ENCODE results near the gene BRCA1.
"Not testable (repeated sequence)": the region's sequence is repeated elsewhere in the genome, so short reads cannot be mapped to it uniquely, and the experiment has no call there.

BRCA1 gene

DNA sequence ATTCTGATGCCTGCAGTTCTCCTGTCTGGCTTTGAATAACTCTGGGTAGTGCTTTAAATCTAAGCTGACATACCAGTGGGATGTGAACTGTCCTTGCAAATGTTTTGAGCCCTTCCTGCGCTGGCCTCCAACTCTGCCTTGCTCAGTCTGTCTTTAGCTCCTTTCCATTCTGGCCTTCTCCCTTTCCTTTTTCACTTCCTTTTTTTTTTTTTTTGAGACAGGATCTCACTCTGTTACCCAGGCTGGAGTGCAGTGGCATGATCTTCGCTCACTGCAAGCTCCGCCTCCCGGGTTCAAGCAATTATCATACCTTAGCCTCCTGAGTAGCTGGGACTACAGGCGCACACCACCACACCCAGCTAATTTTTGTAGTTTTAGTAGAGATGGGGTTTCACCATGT lies 8.3 kb upstream of the BRCA1 start:
- not testable (repeated sequence) for DNase-seq

DNA sequence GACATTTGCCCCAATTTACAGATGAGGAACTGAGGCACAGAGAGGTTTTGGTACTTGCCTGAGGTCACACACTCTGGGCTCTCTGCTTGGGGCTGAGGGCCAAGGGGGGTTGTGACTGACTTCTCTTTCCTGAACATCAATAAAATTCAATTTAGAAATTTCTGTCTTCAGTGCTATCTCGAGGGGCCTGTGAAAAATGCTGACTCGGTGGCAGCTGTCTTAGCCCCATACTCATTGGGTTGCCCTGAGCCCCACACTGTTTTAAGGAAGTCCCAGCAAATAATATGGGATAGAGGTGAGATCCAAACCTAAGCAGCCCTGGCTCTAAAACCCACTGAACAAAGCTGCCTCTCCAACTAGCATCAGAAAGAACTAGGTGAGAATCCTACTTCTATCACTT lies 7.0 kb upstream of the BRCA1 start:
- DNase-seq = no peak

DNA sequence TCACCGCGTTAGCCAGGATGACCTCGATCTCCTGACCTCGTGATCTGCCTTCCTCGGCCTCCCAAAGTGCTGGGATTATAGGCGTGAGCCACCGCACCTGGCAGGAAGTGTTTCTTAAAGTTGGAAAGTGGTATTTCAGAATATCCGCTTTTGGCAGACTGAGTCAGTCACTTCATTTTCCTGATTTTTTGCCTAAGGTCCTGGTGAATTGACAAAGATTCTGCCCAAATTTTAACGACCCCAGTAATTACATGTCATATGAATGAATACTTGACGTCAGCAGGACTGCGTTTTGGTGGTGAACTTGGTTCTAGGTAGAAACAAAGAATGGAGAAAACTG lies 4.5 kb upstream of the BRCA1 start:
- DNase-seq = no peak

DNA sequence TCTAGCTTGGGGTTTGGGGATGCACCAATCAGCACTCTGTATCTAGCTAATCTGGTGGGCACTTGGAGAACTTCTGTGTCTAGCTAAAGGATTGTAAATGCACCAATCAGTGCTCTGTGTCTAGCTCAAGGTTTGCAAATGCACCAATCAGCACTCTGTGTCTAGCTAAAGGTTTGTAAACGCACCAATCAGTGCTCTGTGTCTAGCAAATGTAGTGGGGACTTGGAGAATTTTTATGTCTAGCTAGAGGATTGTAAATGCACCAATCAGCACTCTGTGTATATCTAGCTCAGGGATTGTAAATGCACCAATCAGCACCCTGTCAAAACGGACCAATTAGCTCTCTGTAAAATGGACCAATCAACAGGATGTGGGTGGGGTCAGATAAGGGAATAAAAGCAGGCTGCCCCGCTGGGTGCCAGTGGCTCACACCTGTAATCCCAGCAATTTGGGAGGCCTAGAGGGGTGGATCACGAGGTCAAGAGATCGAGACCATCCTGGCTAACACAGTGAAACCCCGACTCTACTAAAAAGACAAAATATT lies 2.2 kb upstream of the BRCA1 start:
- DNase-seq = not testable (repeated sequence)

DNA sequence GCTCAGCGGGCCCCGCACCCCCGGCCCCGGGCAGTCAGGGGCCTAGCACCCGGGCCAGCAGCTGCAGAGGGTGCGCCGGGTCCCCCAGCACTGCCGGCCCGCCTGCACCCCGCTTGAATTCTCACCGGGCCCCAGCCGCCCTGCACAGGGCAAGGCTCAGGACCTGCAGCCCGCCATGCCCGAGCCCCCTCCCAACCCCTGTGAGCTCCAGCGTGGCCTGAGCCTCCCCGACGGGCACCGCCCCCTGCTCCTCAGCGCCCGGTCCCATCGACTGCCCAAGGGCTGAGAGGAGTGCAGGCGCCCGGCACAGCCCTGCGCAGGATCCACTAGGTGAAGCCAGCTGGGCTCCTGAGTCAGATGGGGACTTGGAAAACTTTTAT lies 1.7 kb upstream of the BRCA1 start:
- DNase-seq = no peak

DNA sequence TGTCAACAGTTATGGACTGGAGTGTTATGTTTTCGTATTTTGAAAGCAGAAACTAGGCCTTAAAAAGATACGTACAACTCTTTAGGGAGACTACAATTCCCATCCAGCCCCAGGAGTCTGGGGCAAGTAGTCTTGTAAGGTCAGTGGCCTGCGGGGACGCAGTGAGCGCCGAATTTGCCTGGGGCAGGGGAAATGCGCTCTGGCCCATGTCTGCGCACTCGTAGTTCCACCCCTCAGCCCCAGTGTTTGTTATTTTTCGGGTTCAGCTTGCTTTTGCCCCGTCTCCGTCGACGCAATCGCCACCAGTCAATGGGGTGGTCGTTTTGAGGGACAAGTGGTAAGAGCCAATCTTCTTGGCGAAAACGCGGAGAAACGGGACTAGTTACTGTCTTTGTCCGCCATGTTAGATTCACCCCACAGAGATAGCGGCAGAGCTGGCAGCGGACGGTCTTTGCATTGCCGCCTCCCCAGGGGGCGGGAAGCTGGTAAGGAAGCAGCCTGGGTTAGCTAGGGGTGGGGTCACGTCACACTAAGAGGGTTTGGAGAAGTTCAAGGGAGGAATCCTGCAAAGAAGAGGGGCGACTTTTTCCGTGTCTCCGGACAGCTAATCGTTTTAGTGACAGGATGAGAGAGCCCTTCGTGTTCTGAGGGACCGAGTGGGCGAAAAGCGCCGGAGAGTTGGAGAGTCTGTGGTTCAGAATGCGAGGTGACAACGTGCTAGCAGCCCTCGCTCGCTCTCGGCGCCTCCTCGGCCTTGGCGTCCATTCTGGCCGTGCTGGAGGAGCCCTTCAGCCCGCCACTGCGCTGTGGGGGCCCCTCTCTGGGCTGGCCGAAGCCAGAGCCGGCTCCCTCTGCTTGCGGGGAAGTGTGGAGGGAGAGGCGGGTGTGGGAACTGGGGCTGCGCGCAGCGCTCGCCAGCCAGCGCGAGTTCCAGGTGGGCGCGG lies 1.1 kb upstream of the BRCA1 start:
- DNase-seq = no peak

DNA sequence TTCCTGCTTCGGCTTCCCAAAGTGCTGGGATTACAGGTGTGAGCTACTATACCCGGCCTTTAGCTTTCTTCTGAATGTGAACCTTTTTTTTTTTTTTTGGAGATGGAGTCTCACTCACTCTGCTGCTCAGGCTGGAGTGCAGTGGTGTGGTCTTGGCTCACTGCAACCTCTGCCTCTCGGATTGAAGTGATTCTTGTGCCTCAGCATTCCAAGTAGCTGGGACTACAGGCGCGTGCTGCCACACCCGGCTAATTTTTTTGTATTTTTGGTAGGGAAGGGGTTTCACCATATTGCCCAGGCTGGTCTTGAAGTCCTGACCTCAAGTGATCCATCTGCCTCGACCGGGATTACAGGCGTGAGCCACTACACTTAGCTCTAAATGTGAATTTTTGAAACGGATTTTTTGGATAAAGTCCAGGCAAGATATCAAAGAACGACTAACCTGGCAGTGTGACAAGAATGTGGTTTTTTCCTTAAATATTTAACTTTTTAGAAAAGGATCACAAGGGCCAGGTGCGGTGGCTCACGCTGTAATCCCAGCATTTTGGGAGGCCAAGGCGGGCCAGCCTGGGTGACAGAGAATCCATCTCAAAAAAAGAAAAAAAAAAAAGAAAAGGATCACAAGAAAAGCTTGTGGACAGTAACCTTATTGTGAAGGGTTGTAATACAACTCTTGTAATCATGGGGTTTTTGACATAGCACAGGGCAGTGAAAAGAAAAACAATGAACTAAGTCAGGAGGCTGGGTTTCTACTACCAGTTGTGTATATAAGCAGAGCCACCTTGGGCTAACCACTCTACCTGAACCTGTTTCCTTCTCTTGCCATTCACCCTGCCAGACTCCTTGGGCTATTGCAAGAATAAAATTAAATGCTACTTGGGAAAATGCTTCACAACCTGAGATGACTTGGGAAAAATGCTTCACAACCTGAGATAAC lies 6.2 kb downstream of the BRCA1 start:
- DNase-seq = no peak

DNA sequence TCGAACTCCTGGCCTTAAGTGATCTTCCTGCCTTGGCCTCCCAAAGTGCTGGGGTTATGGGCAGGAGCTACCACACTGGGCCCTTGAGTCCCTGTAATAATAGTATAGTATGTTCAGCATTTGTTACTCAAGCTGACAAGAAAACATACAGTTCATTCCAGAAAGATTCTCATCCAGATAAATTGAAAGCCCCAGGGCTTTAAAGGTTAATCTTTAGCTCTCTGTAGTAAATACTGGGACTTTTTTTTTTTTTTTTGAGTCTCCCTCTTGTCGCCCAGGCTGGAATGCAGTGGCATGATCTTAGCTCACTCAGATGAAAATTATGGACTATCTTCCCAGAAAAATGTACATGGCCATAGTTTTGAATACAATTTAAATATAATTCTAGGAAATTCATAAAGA lies 11.0 kb downstream of the BRCA1 start:
- DNase-seq = no peak

DNA sequence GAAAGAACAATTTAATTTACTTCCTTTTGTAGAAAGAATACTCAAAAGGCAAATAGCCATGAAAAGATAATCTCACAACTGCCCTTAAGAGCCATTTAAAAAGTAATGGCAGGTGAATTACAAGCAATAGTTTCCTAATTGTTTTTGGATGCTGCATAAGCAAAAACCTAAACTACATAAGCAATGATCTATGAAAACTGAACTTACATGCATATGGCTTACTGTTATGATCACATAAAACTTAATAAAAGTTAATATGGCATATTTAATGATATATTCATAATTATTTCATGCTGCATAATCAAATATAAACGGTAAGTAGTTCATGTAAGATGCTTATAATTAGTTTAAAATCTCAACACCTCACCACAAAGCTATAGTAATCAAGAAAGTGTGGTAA lies 18.6 kb downstream of the BRCA1 start:
- no peak for DNase-seq

DNA sequence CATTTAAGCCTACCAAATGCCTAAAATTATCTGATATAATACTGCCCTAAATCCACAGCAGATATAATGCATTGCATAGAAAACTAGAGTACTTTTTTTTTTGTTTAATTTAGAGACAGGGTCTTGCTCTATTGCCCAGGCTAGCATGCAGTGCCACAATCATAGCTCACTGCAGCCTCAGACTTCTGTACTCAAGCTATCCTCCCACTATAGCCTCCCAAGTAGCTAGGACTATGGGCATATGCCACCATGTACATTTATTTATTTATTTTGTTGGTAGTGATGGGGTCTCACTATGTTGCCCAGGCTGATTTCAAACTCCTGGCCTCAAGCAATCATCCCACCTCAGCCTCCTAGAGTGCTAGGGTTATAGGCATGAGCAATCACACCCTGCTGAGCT lies 20.0 kb downstream of the BRCA1 start:
- DNase-seq = no peak

DNA sequence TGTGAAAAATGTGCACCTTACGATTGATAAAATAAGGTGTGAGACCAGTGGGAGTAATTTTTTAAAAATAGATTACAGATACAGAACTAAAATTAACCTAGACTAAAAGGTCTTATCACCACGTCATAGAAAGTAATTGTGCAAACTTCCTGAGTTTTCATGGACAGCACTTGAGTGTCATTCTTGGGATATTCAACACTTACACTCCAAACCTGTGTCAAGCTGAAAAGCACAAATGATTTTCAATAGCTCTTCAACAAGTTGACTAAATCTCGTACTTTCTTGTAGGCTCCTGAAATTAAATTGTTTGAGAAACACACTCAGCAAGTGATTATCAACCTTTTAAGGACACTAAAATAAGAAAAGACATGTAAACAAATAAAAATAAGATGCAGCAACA lies 20.5 kb downstream of the BRCA1 start:
- no peak for DNase-seq

DNA sequence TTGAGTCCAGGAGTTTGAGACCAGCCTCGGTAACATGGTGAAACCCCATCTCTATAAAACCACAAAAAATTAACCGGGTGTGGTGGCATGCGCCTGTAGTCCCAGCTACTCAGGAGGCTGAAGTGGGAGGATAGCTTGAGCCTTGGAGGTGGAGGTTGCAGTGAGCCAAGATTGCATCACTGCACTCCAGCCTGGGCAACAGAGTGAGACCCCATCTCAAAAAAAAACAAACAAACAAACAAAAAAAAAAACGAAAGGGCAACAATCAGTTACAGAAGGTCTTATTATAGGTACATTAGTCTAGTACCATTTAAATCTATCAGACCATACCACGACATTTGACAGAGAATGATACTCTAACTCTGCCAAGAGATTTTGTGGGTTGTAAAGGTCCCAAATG lies 29.8 kb downstream of the BRCA1 start:
- DNase-seq = not testable (repeated sequence)

DNA sequence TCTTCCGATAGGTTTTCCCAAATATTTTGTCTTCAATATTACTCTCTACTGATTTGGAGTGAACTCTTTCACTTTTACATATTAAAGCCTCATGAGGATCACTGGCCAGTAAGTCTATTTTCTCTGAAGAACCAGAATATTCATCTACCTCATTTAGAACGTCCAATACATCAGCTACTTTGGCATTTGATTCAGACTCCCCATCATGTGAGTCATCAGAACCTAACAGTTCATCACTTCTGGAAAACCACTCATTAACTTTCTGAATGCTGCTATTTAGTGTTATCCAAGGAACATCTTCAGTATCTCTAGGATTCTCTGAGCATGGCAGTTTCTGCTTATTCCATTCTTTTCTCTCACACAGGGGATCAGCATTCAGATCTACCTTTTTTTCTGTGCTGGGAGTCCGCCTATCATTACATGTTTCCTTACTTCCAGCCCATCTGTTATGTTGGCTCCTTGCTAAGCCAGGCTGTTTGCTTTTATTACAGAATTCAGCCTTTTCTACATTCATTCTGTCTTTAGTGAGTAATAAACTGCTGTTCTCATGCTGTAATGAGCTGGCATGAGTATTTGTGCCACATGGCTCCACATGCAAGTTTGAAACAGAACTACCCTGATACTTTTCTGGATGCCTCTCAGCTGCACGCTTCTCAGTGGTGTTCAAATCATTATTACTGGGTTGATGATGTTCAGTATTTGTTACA lies 30.9 kb downstream of the BRCA1 start:
- no peak for DNase-seq

DNA sequence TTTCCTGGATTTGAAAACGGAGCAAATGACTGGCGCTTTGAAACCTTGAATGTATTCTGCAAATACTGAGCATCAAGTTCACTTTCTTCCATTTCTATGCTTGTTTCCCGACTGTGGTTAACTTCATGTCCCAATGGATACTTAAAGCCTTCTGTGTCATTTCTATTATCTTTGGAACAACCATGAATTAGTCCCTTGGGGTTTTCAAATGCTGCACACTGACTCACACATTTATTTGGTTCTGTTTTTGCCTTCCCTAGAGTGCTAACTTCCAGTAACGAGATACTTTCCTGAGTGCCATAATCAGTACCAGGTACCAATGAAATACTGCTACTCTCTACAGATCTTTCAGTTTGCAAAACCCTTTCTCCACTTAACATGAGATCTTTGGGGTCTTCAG lies 32.3 kb downstream of the BRCA1 start:
- no peak for DNase-seq

DNA sequence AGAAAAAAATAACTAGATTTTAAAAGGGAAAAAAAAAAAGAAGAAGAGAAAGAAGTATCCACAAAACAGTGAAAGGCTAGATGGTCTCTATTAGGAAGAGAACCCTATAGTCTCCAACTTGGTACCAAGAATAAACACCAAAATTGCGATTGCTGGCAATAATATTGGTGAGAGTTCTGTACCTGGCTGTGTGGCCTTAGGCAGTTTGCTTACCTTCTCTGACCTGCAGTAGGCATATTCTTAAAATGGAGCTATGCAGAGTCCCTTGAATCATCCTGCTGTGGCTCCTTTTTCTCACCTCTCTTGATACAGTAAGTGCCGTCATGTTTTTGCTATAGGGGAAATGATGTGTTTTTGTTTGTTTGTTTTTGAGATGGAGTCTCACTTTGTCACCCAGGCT lies 35.1 kb downstream of the BRCA1 start:
- no peak for DNase-seq

DNA sequence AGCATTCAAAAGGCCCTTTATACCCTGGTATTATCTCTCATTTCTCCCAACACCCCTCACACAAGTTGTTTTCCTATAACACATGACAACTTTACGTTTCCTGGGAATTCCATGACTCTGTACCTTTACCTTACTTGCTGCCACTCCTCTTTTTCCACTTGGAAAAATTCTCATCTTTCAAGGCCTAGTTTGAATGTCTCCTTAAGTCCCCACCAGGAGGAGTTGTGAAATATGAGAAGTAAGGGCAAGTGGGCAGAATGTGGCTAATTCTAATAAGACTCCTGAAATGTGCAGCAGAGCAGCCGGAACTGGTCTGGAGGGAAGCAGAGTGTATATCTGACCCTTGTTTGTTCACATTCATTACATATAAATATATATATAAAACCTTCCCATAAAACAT lies 39.7 kb downstream of the BRCA1 start:
- DNase-seq = no peak

DNA sequence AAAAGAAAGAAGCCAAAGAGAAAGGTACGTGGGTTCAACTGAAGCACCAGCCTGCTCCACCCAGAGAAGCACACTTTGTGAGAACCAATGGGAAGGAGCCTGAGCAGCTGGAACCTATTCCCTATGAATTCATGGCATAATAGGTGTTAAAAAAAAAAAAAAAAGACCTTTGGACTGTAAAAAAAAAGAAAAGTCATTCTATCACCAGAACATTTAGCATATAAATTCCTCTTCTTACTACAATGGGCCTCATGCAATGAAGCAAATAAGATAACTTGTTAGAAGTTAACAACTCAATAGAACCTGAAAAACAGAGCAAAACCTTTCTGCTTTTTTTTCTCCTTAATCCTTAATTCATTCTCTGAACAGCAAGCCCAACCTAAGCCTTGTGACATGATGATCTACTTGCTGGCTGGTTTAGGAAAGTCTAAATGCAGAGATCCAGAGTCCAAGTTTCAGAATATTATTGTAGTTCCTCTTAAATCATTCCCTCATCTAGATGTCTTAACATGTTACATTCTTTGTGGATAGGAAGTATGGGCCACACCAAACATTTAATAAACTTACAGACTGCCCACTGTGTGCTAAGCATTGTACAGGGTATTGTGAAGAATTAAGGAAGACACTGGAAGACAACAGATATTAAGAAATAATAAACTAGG lies 45.4 kb downstream of the BRCA1 start:
- DNase-seq = no peak

DNA sequence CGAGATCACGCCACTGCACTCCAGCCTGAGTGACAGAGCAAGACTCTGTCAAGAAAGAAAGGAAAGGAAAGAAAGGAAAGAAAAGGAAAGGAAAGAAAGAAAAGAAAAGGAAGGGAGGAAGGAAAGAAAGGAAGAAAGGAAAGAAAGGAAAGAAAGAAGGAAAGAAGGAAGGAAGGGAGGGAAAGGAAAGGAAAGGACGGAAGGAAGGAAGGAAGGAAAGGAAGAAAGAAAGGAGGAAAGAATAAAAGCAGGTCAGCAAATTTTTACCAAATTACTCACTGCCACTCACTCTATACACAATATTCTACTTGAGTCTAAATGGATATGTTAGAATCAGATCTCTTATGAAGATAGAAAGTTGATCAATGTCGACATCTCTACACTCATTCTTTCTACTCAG lies 50.3 kb downstream of the BRCA1 start:
- DNase-seq = no peak

DNA sequence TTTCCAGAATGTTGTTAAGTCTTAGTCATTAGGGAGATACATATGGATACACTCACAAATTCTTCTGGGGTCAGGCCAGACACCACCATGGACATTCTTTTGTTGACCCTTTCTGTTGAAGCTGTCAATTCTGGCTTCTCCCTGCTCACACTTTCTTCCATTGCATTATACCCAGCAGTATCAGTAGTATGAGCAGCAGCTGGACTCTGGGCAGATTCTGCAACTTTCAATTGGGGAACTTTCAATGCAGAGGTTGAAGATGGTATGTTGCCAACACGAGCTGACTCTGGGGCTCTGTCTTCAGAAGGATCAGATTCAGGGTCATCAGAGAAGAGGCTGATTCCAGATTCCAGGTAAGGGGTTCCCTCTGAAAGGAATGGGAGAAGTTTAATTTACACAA lies 54.3 kb downstream of the BRCA1 start:
- no peak for DNase-seq

DNA sequence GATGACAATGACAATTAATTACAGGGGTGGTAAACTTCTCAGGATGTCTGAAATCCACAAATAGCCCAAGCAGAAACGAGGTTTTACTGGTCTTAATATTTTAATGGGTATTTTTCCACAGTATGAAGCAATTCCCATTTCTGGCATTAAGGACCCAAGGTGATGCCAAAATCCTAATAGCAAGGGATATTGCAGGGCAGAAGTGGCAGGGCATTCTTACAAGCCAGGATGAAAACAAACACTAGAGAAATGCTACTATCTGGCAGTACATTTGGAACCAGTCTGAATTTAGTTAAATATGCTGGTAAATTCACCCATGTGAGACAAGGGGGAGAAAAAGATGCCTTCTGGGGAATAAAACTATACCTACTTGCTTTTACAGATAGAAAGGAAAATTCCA lies 54.9 kb downstream of the BRCA1 start:
- no peak for DNase-seq

DNA sequence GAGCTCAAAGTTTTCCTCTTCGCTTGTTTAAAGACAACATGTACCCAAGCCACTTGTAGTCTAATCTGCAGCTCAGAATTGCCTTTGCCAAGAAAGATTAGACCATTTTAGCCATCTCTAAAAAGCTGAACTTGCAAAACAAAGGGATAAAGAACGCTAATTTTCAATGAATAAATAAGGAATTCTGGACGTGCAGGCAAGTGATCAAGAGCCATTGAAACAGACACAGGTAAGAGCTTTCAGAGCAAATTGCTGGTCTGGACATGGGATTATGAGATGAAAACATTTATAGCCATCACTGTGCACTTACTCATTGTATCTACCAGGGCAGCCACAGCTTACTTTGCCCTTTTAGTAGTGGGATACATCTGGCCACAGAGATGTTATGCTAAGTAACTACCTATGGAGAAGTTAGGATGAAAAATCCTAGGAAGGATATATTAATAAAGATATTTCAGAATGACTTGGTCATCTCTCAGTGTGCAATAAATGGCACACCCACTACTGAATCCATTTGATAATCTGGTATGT lies 55.7 kb downstream of the BRCA1 start:
- no peak for DNase-seq
